Gastroesophageal sphincter (tissue), 3 donors: Measurements from ENCODE around the gene HS3ST3B1.

ENCODE experiments used
- POLR2AphosphoS5 ChIP-seq: sonication (generic); formaldehyde crosslinking; IDR thresholded peaks from one replicate; pipeline ENCODE4 v1.6.1; 2017; ENCODE audit warnings: antibody characterized with exemption
- TF ChIP-seq, protein P1 (sequence below), 4 experiments: fragments of 200-600 bp in 2 of 4; fragments of 450-650 bp in 2 of 4; sonication (generic) in 1 of 4; IDR thresholded peaks; one replicate each; pipeline ENCODE4 v1.5.1; 2017 to 2019; ENCODE audit warnings: antibody characterized with exemption in 4 of 4, mild to moderate bottlenecking in 2 of 4, moderate library complexity in 2 of 4

DNA sequence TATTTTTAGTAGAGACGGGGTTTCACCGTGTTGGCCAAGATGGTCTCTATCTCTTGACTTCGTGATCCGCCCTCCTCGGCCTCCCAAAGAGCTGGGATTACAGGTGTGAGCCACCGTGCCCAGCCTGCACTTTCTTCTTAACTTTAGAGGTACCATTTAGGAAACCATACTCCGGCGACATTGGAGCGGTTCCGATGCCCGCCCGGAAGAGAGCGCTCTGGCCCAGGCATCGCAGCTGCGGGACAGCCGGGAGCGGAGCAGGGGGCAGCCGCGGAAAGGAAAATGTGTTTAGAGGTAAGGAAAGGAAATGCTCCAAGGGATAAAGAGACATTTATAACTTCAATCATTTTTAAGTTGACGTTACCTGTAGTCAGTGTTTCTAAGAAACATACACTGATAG lies 6.0 kb upstream of the HS3ST3B1 start:
- TF ChIP-seq, protein P1, sequence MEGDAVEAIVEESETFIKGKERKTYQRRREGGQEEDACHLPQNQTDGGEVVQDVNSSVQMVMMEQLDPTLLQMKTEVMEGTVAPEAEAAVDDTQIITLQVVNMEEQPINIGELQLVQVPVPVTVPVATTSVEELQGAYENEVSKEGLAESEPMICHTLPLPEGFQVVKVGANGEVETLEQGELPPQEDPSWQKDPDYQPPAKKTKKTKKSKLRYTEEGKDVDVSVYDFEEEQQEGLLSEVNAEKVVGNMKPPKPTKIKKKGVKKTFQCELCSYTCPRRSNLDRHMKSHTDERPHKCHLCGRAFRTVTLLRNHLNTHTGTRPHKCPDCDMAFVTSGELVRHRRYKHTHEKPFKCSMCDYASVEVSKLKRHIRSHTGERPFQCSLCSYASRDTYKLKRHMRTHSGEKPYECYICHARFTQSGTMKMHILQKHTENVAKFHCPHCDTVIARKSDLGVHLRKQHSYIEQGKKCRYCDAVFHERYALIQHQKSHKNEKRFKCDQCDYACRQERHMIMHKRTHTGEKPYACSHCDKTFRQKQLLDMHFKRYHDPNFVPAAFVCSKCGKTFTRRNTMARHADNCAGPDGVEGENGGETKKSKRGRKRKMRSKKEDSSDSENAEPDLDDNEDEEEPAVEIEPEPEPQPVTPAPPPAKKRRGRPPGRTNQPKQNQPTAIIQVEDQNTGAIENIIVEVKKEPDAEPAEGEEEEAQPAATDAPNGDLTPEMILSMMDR (IDR thresholded peaks at IDR 0.05) = no peak
- no peak for TF ChIP-seq POLR2AphosphoS5
